ENCODE results near the gene RTCB. TPM values are rescaled to one million over a fixed set of nuclear protein-coding genes. Genes with fewer than 3 reads are reported as not detected.

The RTCB gene
- polyA plus RNA-seq, 1 donor from 2014 or later, result 112 TPM

GRCh38 chr22:32421484-32421883 is 9.4 kb upstream of the RTCB start:
- Histone ChIP-seq H4K20me1 (ENCODE audit: insufficient read depth) (no peaks in the 10 kb centered on the region), H3K9ac (ENCODE audit: low read length) (no peak overlapping the region), H3K9me3 (ENCODE audit: low read length) (no peaks in the 10 kb centered on the region), H3K27me3 (ENCODE audit: insufficient read depth, low read depth, low read length) (peaks cover 3% of the 10 kb centered on the region), H3K4me3 (ENCODE audit: low read length) (no peak overlapping the region), H3K27ac (ENCODE audit: low read length) (no peak overlapping the region), H3K4me2 (ENCODE audit: low read length) (no peak overlapping the region), H3K36me3 (ENCODE audit: insufficient read depth, low read length) (no peaks in the 10 kb centered on the region), H3K79me2 (replicated peaks; ENCODE audit: insufficient read depth, low read length) (no peaks in the 10 kb centered on the region), H3K9me2 (ENCODE audit: insufficient read depth, low read length) (no peaks in the 10 kb centered on the region), H2AFZ (ENCODE audit: low read depth, low read length) (no peak overlapping the region), H3F3A (ENCODE audit: insufficient read depth, low read length, poor library complexity, severe bottlenecking) (no peaks in the 10 kb centered on the region)
- TF ChIP-seq REST (IDR thresholded peaks at IDR 0.05; ENCODE audit: borderline replicate concordance) (no peak), TAF1 (IDR thresholded peaks at IDR 0.05; ENCODE audit: low read depth) (no peak), EZH2 (IDR thresholded peaks at IDR 0.05; ENCODE audit: borderline replicate concordance, insufficient read depth, low read length, poor library complexity, severe bottlenecking) (no peak), CTCF (IDR thresholded peaks at IDR 0.05; ENCODE audit: poor library complexity, severe bottlenecking) (no peak), SMC3 (conservative IDR thresholded peaks at IDR 0.05; ENCODE audit: poor library complexity) (no peak), EP300 (conservative IDR thresholded peaks at IDR 0.05; ENCODE audit: poor library complexity, severe bottlenecking) (no peak), POLR2AphosphoS5 (IDR thresholded peaks at IDR 0.05) (no peak)

GRCh38 chr22:32417906-32418305 is 5.9 kb upstream of the RTCB start:
- Histone ChIP-seq H2AFZ (ENCODE audit: low read depth, low read length) (no peak overlapping the region), H3F3A (ENCODE audit: insufficient read depth, low read length, poor library complexity, severe bottlenecking) (no peaks in the 10 kb centered on the region), H4K20me1 (ENCODE audit: insufficient read depth) (no peaks in the 10 kb centered on the region), H3K79me2 (replicated peaks; ENCODE audit: insufficient read depth, low read length) (no peaks in the 10 kb centered on the region), H3K9ac (ENCODE audit: low read length) (no peak overlapping the region), H3K4me2 (ENCODE audit: low read length) (no peak overlapping the region), H3K27ac (ENCODE audit: low read length) (no peak overlapping the region), H3K36me3 (ENCODE audit: insufficient read depth, low read length) (no peaks in the 10 kb centered on the region), H3K4me3 (ENCODE audit: low read length) (no peak overlapping the region), H3K9me2 (ENCODE audit: insufficient read depth, low read length) (no peaks in the 10 kb centered on the region), H3K27me3 (ENCODE audit: insufficient read depth, low read depth, low read length) (peaks cover 3% of the 10 kb centered on the region), H3K9me3 (ENCODE audit: low read length) (no peaks in the 10 kb centered on the region)
- TF ChIP-seq POLR2AphosphoS5 (IDR thresholded peaks at IDR 0.05) (no peak), EP300 (conservative IDR thresholded peaks at IDR 0.05; ENCODE audit: poor library complexity, severe bottlenecking) (no peak), TAF1 (IDR thresholded peaks at IDR 0.05; ENCODE audit: low read depth) (no peak), EZH2 (IDR thresholded peaks at IDR 0.05; ENCODE audit: borderline replicate concordance, insufficient read depth, low read length, poor library complexity, severe bottlenecking) (no peak), REST (IDR thresholded peaks at IDR 0.05; ENCODE audit: borderline replicate concordance) (no peak), CTCF (IDR thresholded peaks at IDR 0.05; ENCODE audit: poor library complexity, severe bottlenecking) (no peak), MXI1 (conservative IDR thresholded peaks at IDR 0.05; ENCODE audit: poor library complexity, severe bottlenecking) (no peak), RAD21 (conservative IDR thresholded peaks at IDR 0.05) (no peak), SMC3 (conservative IDR thresholded peaks at IDR 0.05; ENCODE audit: poor library complexity) (no peak)
